Stimulated activated naive CD8-positive, alpha-beta T cell treated with anti-CD3 and anti-CD28 coated beads, Interleukin-15, Interleukin-2, amounts not matched to agents 100 ng/mL and 50 ng/mL, for 24 hours (primary cell): ENCODE results near the gene TNS3.

Experiments used
- H3K27ac Mint-ChIP-seq: one replicate; pipeline ENCODE4 v1.8.0; 2021; ENCODE audit warnings: mild to moderate bottlenecking, mixed read lengths
- H3K27me3 Mint-ChIP-seq: one replicate; pipeline ENCODE4 v1.8.0; 2021; ENCODE audit warnings: mixed read lengths
- H3K36me3 Mint-ChIP-seq: one replicate; pipeline ENCODE4 v1.8.0; 2021; ENCODE audit warnings: low read depth, mixed read lengths
- H3K4me1 Mint-ChIP-seq: one replicate; pipeline ENCODE4 v1.8.0; 2021; ENCODE audit warnings: low read depth, mixed read lengths
- H3K4me3 Mint-ChIP-seq: one replicate; pipeline ENCODE4 v1.8.0; 2021; ENCODE audit warnings: mild to moderate bottlenecking, mixed read lengths
- H3K9me3 Mint-ChIP-seq: one replicate; pipeline ENCODE4 v1.8.0; 2021; ENCODE audit warnings: mixed read lengths

TNS3 gene

DNA sequence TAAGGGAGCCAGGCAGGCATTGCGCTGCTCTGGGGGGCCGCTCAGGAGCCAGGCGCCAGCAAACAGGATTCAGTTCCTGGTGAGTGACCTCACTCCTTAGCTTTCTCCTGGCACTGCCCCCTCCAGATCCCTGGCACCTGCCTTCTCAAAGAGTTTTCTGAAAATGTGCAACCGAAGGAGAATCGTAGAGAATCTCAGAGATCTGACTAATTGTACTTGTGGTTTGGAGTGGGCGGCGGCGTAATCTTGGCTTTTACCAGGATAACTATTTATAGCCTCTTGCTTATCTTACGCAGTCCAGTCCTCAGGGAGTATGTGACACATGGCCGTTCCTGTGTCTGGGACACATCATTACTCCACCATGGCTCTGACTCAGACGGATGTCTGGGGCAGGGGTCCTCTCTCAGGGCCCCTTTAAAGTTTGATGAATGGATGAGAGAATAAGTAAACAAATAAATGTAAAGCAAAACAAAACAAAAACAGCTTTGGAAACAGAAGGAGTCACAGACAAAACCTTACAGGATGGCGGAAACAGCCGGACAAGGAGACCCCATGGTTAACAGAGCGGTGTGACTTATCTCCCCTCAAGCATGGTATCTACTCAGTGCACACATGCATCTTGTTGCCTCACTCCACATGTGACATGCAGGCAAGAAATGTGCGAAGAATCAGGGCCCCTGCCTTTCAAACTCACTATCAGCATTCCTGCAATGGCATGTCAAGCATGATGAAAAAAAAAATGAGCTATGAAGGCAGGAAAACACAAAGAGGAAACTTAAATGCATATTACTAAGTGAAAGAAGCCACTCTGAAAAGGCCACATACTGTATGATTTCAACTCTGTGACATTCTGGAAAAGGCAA, 99.7 kb downstream of the TNS3 start:
- Mint-ChIP-seq H3K4me1 (peaks cover 46% of the 10 kb centered on the region), H3K27ac (peak overlapping the region; percentile 87), H3K4me3 (peak overlapping the region; percentile 65), H3K9me3 (peaks cover 4% of the 10 kb centered on the region), H3K36me3 (no peaks in the 10 kb centered on the region), H3K27me3 (peaks cover 3% of the 10 kb centered on the region)

DNA sequence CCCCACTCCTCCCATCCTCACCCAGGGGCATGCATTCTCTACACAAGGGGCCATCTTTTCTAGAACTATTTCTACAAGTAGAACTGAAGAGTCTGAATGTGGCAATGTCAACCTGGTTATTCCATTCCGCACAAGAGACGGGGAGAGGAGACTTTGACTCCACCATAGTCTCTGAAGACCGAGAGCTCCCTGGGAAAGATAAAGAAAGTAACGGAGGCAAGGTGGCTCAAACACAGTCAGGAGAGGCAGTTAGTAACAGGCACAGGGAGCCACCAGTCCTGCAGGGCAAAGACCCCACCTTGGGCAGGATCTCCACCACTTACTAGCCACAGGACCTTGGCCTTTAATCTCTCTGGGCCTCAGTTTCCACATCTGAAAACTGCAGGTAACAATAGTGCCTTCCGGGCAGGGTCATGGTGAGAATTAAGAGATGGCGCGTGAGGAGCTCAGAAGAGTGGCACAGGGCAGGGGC, 100.3 kb downstream of the TNS3 start:
- Mint-ChIP-seq H3K36me3 (no peaks in the 10 kb centered on the region), H3K4me3 (peak overlapping the region; percentile 65), H3K27me3 (peaks cover 3% of the 10 kb centered on the region), H3K4me1 (peaks cover 46% of the 10 kb centered on the region), H3K27ac (peak overlapping the region; percentile 87), H3K9me3 (peaks cover 4% of the 10 kb centered on the region)

DNA sequence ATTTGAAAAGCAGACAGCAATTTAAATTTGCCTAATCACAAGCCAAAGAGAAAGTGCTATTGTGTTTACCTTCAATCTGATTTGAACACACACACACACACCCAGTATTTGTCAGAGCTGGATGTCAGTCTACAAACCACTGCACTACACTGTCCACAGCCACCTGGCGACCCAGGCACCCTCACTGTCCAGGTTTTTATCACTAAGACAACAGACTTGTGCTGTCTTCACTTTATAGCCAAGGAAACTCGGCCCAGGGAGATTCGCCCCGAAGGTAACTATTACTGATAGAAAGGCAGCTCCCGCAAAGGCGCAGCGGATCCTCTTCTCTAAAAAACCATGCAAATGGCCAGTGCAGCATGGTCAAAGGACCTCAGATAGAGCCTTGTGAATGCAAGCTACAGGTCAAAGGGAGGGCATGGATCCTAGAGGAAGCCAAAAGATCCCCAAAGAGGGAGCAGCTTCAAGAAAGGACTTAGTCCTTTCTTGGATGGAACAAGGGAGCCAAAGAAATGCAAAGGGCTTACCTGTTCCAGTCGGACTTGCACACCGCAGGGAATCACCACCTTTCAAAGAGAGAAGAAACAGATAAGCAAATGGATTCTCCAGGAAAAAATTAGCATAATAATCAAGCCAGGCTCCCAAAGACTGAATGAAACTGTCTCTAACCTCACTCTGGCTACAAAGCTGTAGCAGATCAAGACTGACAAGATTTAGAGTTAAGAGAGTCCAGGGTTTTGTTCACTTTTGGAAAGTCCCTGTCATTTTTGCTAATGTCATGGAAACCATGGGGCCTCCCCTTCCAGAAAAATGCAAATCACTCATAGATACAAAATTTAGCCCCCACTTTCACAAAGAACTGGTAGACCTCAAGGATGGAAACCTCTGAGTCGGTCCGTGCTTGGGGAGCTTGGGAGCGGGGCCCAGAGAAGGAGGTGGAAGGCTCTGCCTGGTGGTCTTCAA, 101.1 kb downstream of the TNS3 start:
- no peaks in the 10 kb centered on the region for H3K36me3 Mint-ChIP-seq
- H3K4me1 Mint-ChIP-seq = peaks cover 47% of the 10 kb centered on the region
- H3K4me3 Mint-ChIP-seq = peak overlapping the region; percentile 65
- peak overlapping the region; percentile 87 for H3K27ac Mint-ChIP-seq
- peaks cover 4% of the 10 kb centered on the region for H3K9me3 Mint-ChIP-seq
- peaks cover 3% of the 10 kb centered on the region for H3K27me3 Mint-ChIP-seq

DNA sequence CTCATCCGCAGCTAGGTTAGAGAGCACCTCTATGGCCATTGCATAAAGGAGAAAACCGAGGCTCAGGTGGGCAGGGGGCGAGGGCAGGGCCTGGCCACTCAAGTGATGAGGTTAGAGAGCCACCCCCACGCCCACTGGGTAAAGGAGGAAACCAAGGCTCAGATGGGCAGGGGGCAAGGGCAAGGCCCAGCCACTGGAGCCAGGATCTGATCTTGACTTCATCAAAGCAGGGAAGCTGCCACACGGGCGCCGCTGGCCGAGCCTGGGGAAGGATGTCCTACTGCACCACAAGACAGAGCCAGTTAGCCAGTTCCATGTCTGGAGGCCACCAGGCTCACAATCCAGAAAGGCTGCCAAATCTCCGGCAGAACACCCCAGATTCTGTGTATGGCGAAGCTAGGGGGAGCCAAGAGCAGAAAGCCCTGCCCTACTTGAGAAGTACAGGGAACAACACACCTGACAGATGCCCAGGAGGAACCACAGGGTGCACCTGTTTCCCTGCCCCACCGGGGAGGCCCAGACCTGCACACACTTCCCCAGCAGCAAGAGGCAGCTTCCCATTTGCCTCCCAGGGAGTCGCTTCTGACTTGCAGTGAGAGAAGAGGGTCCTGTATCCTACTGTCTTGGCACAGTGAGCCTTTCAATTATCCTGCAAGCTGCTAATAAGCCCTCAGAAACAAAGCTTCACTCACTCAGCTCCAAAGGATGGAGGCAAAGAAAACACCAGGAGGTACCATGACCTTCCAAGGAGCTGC, 101.9 kb downstream of the TNS3 start:
- Mint-ChIP-seq H3K4me3 (peak overlapping the region; percentile 65), H3K9me3 (peaks cover 4% of the 10 kb centered on the region), H3K36me3 (no peaks in the 10 kb centered on the region), H3K27me3 (peaks cover 3% of the 10 kb centered on the region), H3K4me1 (peaks cover 45% of the 10 kb centered on the region), H3K27ac (peak overlapping the region; percentile 16)

DNA sequence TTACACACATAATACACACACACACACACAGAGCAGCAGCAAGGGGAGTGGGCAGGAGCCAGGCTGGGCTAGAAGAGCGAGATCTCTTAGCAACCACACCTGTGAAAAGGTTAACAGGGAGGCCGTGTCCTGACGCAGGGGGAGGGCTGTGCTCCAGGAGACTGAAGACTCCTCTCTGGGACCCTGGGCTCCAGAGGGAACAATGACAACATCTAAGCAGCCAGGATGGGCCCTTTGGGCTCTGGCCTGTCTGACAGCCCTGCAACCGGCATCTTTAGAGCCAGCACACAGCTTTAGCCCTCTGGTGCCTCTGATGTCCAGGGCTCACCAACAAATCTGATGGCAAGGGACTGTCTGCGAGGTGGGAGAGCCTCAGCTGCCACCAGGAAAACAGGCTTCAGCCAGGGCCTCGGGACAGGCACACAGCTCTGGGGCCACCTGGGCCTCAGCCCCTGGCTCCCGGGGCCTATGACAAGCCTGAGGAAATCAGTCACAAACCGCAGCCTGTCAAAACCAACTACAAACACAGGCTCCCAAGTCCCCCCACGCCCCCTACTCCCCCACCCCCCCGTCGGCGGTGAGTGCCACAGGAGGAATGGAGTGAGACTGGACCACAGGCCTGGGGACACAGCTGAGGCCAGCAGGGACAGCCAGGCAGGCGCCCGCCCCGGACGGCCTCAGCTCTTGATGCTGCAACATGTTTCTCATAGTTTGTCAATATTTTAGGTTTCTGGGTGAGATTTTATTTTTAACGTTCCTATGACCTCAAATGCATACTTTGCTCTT, 102.8 kb downstream of the TNS3 start:
- H3K4me3 Mint-ChIP-seq = no peak overlapping the region
- no peaks in the 10 kb centered on the region for H3K36me3 Mint-ChIP-seq
- H3K27ac Mint-ChIP-seq = peak overlapping the region; percentile 59
- peaks cover 4% of the 10 kb centered on the region for H3K9me3 Mint-ChIP-seq
- peaks cover 45% of the 10 kb centered on the region for H3K4me1 Mint-ChIP-seq
- H3K27me3 Mint-ChIP-seq = peaks cover 3% of the 10 kb centered on the region

DNA sequence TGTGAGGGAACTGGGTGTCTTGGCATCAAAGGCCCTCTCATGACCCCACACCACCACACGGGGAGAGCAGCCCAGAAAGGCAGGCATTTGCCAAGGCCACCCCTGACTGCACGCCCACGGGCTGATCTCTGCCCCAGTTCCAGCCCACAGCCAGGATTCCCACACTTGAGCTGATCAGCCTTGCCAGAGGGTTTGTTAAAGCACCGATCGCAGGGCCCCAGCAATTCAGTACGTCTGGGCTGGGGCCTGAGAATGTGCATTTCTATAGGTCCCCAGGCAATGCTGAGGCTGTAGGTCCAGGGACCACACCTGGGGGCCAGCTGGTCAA, 103.9 kb downstream of the TNS3 start:
- no peaks in the 10 kb centered on the region for H3K36me3 Mint-ChIP-seq
- H3K27me3 Mint-ChIP-seq = peaks cover 3% of the 10 kb centered on the region
- H3K4me3 Mint-ChIP-seq = no peak overlapping the region
- no peak overlapping the region for H3K27ac Mint-ChIP-seq
- peaks cover 4% of the 10 kb centered on the region for H3K9me3 Mint-ChIP-seq
- H3K4me1 Mint-ChIP-seq = peaks cover 45% of the 10 kb centered on the region

DNA sequence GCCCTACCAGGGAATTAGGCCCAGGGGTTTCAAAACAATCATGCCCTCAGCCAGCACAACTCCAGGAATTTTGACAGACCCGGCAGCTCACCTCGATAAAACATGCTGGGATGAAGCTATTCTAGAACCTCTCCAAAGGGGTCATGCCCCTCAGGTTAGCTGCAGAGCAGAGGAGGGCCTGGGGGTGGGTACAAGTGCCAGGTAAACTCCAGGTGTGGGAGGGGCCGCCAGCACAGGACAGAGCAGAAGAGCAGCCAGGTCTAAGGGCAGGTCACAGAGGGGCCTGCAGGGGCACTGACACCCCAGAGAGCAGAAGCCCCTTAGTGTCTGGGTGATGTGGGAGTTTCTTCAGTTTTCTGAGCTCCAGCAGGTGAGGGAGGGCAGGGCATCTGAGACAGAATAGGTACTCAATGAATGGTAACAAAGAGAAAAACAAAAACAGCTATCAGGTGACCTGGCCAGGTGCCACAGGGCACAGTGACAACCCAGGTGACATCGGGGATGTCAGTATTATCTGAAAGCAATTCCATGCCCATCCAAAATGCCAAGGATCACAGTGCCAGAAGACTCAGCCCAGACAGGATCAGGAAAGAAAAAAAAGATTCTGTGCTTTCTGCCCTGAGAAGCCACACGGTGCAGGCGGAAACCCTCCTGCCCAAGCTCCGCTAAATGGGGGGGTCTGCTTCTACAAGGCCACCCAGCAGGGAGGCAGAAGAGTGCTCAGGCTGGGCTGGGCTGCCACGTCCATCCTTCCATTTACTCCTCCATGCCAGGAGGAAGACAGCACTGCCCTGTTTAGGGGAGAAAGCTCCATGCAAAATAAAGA, 104.5 kb downstream of the TNS3 start:
- H3K27me3 Mint-ChIP-seq = peaks cover 3% of the 10 kb centered on the region
- H3K4me3 Mint-ChIP-seq = no peak overlapping the region
- no peak overlapping the region for H3K27ac Mint-ChIP-seq
- H3K4me1 Mint-ChIP-seq = peaks cover 40% of the 10 kb centered on the region
- no peaks in the 10 kb centered on the region for H3K9me3 Mint-ChIP-seq
- H3K36me3 Mint-ChIP-seq = no peaks in the 10 kb centered on the region

DNA sequence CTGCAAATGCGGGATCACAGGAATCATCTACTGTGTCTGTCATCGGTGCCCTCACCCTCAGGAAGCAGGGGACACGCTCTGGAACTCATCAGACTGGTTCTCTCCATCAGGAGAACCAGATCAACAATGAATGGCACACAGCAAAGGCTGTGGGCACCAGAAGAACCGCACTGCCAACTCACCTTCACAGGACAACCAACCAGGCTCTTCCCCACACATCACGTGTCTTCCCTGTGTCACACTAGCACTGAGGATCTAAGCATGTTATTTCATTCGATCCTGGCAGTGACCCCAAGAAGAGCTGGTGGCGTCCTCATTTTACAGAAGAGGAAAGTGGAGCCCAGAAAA, 106.1 kb downstream of the TNS3 start:
- Mint-ChIP-seq H3K27ac (no peak overlapping the region), H3K27me3 (peaks cover 3% of the 10 kb centered on the region), H3K9me3 (no peaks in the 10 kb centered on the region), H3K4me1 (peaks cover 24% of the 10 kb centered on the region), H3K36me3 (no peaks in the 10 kb centered on the region), H3K4me3 (no peak overlapping the region)

DNA sequence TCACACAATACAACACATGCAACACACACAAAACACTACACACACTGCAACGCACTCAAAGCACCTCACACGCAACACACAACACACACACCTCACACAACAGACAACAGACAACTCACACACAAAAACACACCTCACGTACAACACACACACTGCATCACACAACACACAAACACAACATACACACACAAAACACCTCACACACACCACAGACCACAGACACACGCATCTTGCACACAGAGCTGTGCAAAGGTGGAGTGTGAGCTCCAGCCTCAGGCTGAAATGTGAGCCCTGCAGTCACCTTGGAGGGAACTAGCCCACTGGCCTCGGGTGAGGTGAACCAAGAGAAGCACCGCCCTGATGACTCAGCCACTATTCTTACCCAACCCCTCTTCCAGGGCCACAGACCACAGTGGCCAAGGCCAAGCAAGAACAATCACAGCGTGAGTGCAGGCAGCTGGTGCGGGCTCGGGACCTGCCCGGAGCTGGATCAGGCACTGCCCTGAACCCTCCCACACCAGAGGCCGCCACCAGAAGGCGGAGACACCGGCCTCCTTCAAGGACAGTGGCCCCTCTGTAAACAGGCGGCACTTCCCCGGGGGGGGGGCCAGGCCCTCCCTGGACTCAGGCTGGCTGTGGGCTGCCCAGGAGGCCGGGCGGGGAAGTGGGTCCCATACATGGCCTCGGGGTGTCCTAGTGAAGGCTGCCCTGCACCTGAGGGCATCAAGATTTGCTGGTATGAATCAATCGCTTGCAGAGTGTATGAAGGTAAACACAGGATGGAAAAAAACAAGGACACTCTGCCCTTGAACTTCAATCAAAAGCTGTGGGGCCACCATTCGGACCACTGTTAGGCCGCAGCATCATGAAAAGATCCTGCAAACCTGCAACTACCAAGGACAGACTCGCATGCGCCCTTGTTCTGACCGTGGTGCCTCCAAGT, 106.7 kb downstream of the TNS3 start:
- H3K4me1 Mint-ChIP-seq = peaks cover 18% of the 10 kb centered on the region

DNA sequence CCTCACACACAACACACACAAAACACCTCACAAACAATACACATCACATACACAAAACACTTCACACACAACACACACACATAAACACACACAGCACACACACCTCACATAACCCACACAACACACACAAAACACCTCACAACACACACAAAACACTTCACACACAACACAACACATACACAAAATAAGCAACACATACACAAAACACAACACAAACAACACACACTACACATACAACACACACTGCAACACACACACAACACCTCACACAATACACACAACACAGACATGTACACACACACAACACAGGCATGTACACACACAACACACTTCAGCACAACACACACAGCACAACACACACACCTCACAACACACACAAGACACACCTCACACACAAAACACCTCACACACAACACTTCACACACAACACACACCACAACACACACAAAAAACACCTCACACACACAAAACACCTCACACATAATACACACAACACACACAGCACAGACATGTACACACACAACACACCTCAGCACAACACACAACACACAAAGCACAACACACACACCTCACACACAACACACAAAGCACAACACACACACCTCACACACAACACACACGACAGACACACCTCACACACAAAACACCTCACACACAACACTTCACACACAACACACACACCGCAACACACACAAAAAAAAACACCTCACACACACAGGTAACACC, 107.5 kb downstream of the TNS3 start:
- no peak overlapping the region for H3K4me3 Mint-ChIP-seq
- H3K9me3 Mint-ChIP-seq = no peaks in the 10 kb centered on the region
- peaks cover 10% of the 10 kb centered on the region for H3K4me1 Mint-ChIP-seq
- H3K27ac Mint-ChIP-seq = no peak overlapping the region
- no peaks in the 10 kb centered on the region for H3K36me3 Mint-ChIP-seq
- H3K27me3 Mint-ChIP-seq = peaks cover 3% of the 10 kb centered on the region

More for the DNA sequence above, 106.7 kb downstream of the TNS3 start:
- no peak overlapping the region for H3K4me3 Mint-ChIP-seq
- H3K9me3 Mint-ChIP-seq = no peaks in the 10 kb centered on the region
- H3K27me3 Mint-ChIP-seq = peaks cover 3% of the 10 kb centered on the region
- no peak overlapping the region for H3K27ac Mint-ChIP-seq
- no peaks in the 10 kb centered on the region for H3K36me3 Mint-ChIP-seq

DNA sequence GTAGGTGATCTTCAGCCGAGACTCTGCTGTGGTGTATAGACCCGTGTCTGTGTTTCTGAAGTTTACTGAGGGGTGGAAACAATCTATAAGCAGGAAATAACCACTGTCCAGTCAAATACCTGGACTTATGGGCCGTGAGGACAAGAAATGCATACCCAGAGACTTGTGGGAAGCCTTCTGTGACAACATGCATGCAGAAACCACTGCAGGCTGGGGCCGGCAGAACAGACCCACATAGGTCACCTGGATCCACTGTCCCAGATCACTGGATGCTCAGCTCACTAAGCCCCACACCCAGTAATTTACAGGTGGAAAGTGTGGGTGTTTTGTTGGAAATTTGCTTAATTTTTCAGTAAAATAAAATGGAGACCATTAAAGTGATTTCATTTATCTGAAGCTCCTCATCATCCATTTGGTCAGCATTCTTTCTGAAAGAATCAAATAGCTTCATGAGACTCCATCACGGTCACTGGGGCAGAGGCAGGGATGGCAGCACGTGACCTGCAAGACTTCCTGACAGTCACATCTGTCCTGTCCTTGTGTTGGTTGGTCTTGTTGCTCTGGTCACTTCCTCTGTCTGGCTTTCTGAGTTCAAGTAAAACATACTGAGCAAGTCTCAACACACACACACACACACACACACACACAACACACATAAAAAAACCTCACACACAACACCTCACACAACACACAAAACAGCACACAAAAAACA, 108.3 kb downstream of the TNS3 start:
- Mint-ChIP-seq H3K36me3 (no peaks in the 10 kb centered on the region), H3K27me3 (peaks cover under 1% of the 10 kb centered on the region), H3K27ac (no peak overlapping the region), H3K4me3 (no peak overlapping the region), H3K9me3 (no peaks in the 10 kb centered on the region), H3K4me1 (peaks cover 6% of the 10 kb centered on the region)
